Measurements from ENCODE around the gene RPS27A. TPM values are rescaled to one million over a fixed set of nuclear protein-coding genes. Genes with fewer than 3 reads are reported as not detected.
A peak's percentile ranks its signal among the peaks of the same experiment; 100 is the strongest.
"Not testable (repeated sequence)": the region's sequence is repeated elsewhere in the genome, so short reads cannot be mapped to it uniquely, and the experiment has no call there.

The RPS27A gene
- polyA plus RNA-seq, 1 experiment = 769 TPM

DNA sequence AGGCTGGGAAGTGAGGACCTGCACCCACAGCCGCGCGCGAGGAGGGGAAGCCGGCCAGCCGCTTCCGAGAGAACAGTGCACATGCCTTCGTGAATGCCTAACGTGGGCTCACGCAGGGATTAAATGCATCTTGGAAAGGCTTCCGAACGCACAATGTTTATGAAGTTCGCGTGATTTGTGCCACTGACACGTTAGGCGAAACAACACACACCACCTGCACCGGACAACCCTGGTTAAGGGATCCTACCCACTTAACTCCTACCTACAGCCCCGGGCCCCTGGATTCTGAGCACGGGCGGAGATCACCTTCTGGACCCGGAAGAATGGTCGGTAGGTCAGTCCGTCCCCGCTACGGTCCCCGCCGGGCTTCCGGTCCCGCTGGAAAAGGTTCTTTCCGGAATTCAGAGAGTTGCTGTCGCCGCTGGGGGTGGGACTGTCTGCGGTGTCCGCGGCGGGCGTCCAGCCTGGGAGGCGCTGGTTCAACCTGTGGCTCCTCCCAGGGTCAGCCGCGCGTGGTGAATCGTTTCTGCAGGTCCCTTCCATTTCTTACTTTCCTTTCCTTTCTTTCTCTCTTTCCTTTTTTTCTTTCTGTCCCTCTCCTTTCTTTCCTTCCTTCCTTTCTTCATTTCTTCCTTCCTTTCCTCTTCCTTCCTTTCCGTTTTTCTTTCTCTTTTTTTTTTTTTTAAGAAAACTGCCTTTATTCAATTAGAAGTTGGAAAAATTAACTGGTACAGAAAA lies 36.6 kb downstream of the RPS27A start, which contains the start of gene MTIF2:
MTIF2 (minus strand) TSS at position 325 of the 738 bp plus-strand sequence. CDS start 5,373 bp downstream, outside the sequence.
- H3K27me3 ChIP-seq (ENCODE audit: control insufficient read depth, insufficient read depth, low read length) = no peaks in the 10 kb centered on the region
- H3K4me3 ChIP-seq (ENCODE audit: low read depth, low read length) = peak within 1 kb of the TSS; percentile 52
- TF ChIP-seq, protein P1, sequence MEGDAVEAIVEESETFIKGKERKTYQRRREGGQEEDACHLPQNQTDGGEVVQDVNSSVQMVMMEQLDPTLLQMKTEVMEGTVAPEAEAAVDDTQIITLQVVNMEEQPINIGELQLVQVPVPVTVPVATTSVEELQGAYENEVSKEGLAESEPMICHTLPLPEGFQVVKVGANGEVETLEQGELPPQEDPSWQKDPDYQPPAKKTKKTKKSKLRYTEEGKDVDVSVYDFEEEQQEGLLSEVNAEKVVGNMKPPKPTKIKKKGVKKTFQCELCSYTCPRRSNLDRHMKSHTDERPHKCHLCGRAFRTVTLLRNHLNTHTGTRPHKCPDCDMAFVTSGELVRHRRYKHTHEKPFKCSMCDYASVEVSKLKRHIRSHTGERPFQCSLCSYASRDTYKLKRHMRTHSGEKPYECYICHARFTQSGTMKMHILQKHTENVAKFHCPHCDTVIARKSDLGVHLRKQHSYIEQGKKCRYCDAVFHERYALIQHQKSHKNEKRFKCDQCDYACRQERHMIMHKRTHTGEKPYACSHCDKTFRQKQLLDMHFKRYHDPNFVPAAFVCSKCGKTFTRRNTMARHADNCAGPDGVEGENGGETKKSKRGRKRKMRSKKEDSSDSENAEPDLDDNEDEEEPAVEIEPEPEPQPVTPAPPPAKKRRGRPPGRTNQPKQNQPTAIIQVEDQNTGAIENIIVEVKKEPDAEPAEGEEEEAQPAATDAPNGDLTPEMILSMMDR (IDR thresholded peaks at IDR 0.05; ENCODE audit: insufficient read depth, low read depth, low read length) = peak; percentile 4; the same call in 1 of the 2 replicates
- DNase-seq (ENCODE audit: low read depth) = peak; percentile 61
- CTCF ChIA-PET = interaction anchor here (0.5 to 0.8 kb wide), 2 partner anchors 162 to 934 kb away, joined by 3 read pairs; no protein-coding TSS in a partner anchor
- POLR2A ChIA-PET = no interaction called here
- no peaks in the 10 kb centered on the region; the same call in 1 of the 2 replicates for H3K36me3 ChIP-seq (ENCODE audit: control insufficient read depth, insufficient read depth, low read length)

DNA sequence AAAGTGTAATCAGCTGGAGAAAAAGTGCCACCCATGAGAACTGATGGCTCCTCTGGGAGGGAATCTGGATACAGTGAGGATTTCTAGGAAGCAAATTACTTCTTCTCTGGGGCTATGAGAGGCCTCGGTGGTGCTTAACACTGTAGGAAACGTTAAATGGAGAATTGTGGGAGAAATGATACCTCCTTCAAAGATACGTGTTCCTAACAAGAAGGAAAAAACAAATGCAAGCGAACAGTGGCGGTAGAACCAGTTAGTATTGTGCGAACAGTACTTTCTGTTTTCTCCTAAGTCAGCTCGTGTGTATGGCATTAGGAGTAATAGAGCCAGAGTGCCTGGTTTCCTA lies 37.1 kb downstream of the RPS27A start:
- Histone ChIP-seq H3K4me3 (ENCODE audit: low read depth, low read length) (peak overlapping the region; percentile 52), H3K27me3 (ENCODE audit: control insufficient read depth, insufficient read depth, low read length) (no peaks in the 10 kb centered on the region), H3K36me3 (ENCODE audit: control insufficient read depth, insufficient read depth, low read length) (no peaks in the 10 kb centered on the region)
- no peak for DNase-seq (ENCODE audit: low read depth)
- CTCF ChIA-PET = interaction anchor here (0.5 kb wide), 1 partner anchor 933 kb away, joined by 3 read pairs; no protein-coding TSS in a partner anchor
- POLR2A ChIA-PET = no interaction called here
- TF ChIP-seq, protein P1 (IDR thresholded peaks at IDR 0.05; ENCODE audit: insufficient read depth, low read depth, low read length) = no peak

DNA sequence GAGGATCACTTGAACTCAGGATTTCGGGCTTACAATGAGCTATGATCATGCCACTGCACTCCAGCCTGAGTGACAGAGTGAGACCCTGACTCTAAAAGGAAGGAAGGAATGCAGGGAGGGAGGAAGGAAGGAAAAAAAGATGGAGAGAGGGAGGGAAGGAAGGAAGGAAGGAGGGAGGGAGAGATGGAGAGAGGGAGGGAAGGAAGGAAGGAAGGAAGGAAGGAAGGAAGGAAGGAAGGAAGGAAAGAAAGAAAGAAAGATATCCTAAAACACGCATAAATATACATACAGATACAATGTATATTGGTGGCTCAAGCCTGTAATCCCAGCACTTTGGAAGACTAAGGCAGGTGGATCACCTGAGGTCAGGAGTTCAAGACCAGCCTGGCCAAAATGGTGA lies 41.9 kb downstream of the RPS27A start:
- H3K4me3 ChIP-seq (ENCODE audit: low read depth, low read length); POLR2A ChIA-PET; DNase-seq (ENCODE audit: low read depth); CTCF ChIA-PET; H3K36me3 ChIP-seq (ENCODE audit: control insufficient read depth, insufficient read depth, low read length); H3K27me3 ChIP-seq (ENCODE audit: control insufficient read depth, insufficient read depth, low read length): not testable (repeated sequence)

DNA sequence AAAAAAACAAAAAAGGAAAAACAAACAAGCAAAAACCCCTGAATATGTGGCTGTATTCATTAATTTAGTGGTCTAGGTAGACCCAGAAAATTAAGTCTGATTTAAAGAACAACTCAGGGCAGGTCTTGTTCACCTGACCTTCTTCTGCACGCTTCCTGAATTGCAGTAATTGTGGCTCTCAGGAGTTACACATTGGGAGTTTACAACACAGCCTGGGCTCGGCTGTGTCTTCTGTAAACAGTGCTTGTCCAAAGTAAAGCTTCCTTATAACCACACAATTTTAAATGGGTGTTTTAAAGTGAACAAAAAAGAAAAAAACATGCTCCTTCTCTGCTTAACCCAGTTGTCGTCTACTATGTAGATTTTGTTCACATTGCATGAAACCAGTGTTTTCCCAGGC lies 44.8 kb downstream of the RPS27A start:
- Histone ChIP-seq H3K36me3 (ENCODE audit: control insufficient read depth, insufficient read depth, low read length) (no peaks in the 10 kb centered on the region), H3K4me3 (ENCODE audit: low read depth, low read length) (no peak overlapping the region), H3K27me3 (ENCODE audit: control insufficient read depth, insufficient read depth, low read length) (no peaks in the 10 kb centered on the region)
- POLR2A ChIA-PET = no interaction called here
- CTCF ChIA-PET = no interaction called here
- no peak for DNase-seq (ENCODE audit: low read depth)
- TF ChIP-seq, protein P1 (IDR thresholded peaks at IDR 0.05; ENCODE audit: insufficient read depth, low read depth, low read length) = no peak

DNA sequence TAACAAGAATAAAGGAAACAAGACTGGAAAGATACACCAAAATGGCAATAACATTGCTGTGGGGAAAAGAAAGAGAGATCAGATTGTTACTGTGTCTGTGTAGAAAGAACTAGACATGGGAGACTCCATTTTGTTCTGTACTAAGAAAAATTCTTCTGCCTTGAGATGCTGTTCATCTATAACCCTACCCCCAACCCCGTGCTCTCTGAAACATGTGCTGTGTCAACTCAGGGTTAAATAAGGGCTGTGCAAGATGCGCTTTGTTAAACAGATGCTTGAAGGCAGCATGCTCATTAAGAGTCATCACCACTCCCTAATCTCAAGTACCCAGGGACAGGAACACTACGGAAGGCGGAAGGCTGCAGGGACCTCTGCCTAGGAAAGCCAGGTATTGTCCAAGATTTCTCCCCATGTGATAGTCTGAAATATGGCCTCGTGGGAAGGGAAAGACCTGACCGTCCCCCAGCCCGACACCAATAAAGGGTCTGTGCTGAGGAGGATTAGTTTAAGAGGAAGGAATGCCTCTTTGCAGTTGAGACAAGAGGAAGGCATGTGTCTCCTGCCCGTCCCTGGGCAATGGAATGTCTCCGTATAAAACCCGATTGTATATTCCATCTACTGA lies 46.8 kb downstream of the RPS27A start:
- H3K27me3 ChIP-seq (ENCODE audit: control insufficient read depth, insufficient read depth, low read length); POLR2A ChIA-PET; CTCF ChIA-PET; H3K36me3 ChIP-seq (ENCODE audit: control insufficient read depth, insufficient read depth, low read length); DNase-seq (ENCODE audit: low read depth); H3K4me3 ChIP-seq (ENCODE audit: low read depth, low read length): not testable (repeated sequence)

DNA sequence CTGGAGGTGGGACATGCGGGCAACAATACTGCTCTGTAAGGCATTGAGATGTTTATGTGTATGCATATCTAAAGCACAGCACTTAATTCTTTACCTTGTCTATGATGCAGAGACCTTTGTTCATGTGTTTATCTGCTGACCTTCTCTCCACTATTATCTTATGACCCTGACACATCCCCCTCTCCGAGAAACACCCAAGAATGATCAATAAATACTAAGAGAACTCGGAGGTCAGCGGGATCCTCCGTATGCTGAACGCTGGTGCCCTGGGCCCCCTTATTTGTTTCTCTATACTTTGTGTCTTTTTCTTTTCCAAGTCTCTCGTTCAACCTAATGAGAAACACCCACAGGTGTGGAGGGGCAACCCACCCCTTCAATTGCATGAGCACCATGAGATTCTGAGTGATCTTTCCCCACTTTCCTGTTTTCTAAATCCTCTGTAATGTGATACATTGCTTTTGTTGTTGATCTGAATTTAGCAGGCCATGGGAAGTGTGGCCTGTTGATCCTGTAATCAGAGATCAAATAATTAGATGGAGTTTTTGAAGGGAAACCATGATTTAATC lies 47.5 kb downstream of the RPS27A start:
- DNase-seq (ENCODE audit: low read depth); H3K27me3 ChIP-seq (ENCODE audit: control insufficient read depth, insufficient read depth, low read length); H3K4me3 ChIP-seq (ENCODE audit: low read depth, low read length); H3K36me3 ChIP-seq (ENCODE audit: control insufficient read depth, insufficient read depth, low read length); CTCF ChIA-PET; POLR2A ChIA-PET: not testable (repeated sequence)

DNA sequence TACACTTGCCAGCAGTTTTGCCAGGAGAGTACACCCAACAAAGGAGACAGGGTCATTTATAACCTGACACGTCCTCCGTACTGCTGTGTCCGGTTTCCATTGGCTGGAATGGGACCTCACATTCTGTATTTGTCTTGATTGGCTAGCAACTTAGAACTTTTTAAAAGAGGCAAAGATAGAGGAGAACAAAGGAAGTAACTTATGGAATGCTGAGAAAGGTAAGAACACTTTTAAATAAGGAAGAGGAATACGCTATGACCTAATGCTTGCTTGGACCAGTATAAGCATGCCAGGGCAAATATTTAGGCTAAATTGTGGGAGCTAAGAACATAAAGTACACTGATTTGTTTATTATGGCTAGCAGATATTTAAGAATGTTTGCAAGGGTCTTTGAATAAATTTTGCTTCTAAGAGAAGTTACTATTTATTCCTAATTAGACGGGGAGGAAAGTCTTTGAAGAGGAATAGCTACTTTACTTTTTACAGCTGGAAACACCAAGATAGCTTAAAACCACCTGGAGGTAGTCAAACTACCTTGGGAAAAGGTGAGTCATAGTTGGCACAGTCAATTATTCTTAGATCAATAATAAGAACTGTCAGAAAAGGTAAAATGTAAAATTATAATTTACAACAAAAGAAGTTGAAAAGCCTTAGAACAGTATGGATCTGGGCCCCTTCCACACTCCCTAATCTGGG lies 48.5 kb downstream of the RPS27A start:
- DNase-seq (ENCODE audit: low read depth); POLR2A ChIA-PET; H3K36me3 ChIP-seq (ENCODE audit: control insufficient read depth, insufficient read depth, low read length); CTCF ChIA-PET; H3K27me3 ChIP-seq (ENCODE audit: control insufficient read depth, insufficient read depth, low read length); H3K4me3 ChIP-seq (ENCODE audit: low read depth, low read length): not testable (repeated sequence)

Data from BJ (cell line).